ENCODE data around the gene VPS26B. TPM values are rescaled to one million over a fixed set of nuclear protein-coding genes. Genes with fewer than 3 reads are reported as not detected.
A peak's percentile ranks its signal among the peaks of the same experiment; 100 is the strongest.

The VPS26B gene
- total and polyA plus RNA-seq, 9 of the 15 experiments (the other 6 are each of a cell fraction or from before 2014, with no cell fraction given) = 3.5 to 43.3 (median 27.4) TPM

DNA sequence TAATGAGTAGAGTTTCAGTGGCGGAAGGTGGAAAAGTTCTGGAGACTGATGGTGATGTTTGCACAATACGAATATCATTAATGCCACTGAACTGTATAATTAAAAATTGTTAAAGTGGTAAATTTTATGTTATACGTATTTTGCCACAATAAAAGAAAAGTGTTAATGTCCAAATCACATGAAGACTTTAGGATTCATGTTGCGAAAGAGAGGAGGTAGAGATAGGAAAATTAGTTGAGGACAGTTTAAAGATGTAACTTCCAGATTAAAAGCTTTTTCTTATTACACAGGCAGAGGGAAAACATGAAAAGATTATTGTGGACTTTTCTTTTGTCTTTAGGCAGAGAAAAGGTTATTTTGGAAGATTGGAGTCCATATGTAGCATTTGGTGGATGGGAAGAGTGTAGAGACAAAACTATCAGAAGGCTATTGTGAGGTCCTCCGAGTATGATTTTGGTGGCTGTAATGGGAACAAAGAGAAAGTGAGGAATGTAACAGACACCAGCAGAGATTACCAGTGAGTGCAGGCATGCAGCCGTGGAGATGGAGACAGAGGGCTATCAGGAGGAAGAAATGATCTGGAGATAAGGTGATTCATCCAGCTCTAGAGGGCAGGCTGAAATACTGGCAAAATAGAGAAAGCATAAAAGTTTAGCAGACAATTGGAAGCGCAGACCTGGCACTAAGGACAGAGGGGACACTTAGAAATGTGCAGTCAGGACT is 12.5 kb downstream of the VPS26B start (continued):
- TF ChIP-seq FOXM1 (IDR thresholded peaks at IDR 0.05; ENCODE audit: low read depth) = no peak
- TF ChIP-seq FOXM1 (CRISPR knock-in tag; IDR thresholded peaks at IDR 0.05; ENCODE audit: low read depth) = no peak

- Histone ChIP-seq H3K4me3 (no peak overlapping the region), H3K4me2 (ENCODE audit: insufficient read depth, low read length) (no peak overlapping the region), H4K20me1 (replicated peaks; ENCODE audit: control insufficient read depth, insufficient read depth, low read length) (0 out of 2 replicates have a peak, but pooled peaks cover 4% of the 10 kb centered on the region), H3K27ac (ENCODE audit: extremely low read depth, low read depth, low read length) (no peak overlapping the region), H3K36me3 (ENCODE audit: control insufficient read depth, insufficient read depth, low read length) (peaks cover 59% of the 10 kb centered on the region), H3K4me1 (replicated peaks in 1 of 2; ENCODE audit: control insufficient read depth in 2 of 2, insufficient read depth in 2 of 2, low read length in 2 of 2) (peaks cover 19 to 30% of the 10 kb centered on the region in 2 experiments), H3K9ac (ENCODE audit: insufficient read depth in 1 of 2, low read depth in 2 of 2, low read length in 2 of 2) (no peak overlapping the region; a peak in 1 of 4 replicates), H2AFZ (ENCODE audit: low read depth, low read length) (no peak overlapping the region), H3K9me1 (ENCODE audit: control insufficient read depth, insufficient read depth, low read length) (no peaks in the 10 kb centered on the region), H3K9me3 (replicated peaks; ENCODE audit: control insufficient read depth, insufficient read depth, low read depth, low read length) (no peaks in the 10 kb centered on the region), H3K27me3 (ENCODE audit: control insufficient read depth in 2 of 2, insufficient read depth in 2 of 2, low read length in 2 of 2) (no peaks in the 10 kb centered on the region), H3K79me2 (ENCODE audit: control insufficient read depth, insufficient read depth, low read length) (peaks cover 30% of the 10 kb centered on the region)
- 64% methylated on average over 7 of the region's 11 CpGs for WGBS (ENCODE audit: insufficient coverage, low coverage, missing lambda C conversion rate)
- CTCF ChIA-PET (ENCODE audit: low intra/inter-chr PET ratio) = no interaction called here
- BruUV-seq (replicated peaks) = no TSS peak
- in situ Hi-C loops (cut with MboI) (no loop called here), intact Hi-C loops (cut with micrococcal nuclease) (no loop called here)
- FAIRE-seq (no peak), ATAC-seq (no peak), DNase-seq (ENCODE audit: extremely low read depth in 1 of 4, low spot score in 3 of 4) (no peak)
- POLR2A ChIA-PET = interaction anchor here (0.7 kb wide), 1 partner anchor 13 kb away, joined by 3 read pairs; no protein-coding TSS in a partner anchor
- TF ChIP-seq FOXA1 (IDR thresholded peaks at IDR 0.05; ENCODE audit: borderline replicate concordance) = no peak
- TF ChIP-seq FOSL1 (tag; conservative IDR thresholded peaks at IDR 0.05) = 0 out of 2 replicates have a peak, but pooled peaks have one; percentile 39
Measured at GRCh38 chr11:134237557-134237922, 13.1 kb downstream of the VPS26B start.

Measured in K562 (cell line).